NCI-H187 treated with DMSO at 0.1 percent for 48 hours (cell line): ENCODE data around the gene OR9Q1.
"Not testable (repeated sequence)": the region's sequence is repeated elsewhere in the genome, so short reads cannot be mapped to it uniquely, and the experiment has no call there.

ENCODE experiments used
- DNase-seq: peaks from one replicate; lab custom pipeline; 2025; lab: John Stamatoyannopoulos, UW

The OR9Q1 gene

DNA sequence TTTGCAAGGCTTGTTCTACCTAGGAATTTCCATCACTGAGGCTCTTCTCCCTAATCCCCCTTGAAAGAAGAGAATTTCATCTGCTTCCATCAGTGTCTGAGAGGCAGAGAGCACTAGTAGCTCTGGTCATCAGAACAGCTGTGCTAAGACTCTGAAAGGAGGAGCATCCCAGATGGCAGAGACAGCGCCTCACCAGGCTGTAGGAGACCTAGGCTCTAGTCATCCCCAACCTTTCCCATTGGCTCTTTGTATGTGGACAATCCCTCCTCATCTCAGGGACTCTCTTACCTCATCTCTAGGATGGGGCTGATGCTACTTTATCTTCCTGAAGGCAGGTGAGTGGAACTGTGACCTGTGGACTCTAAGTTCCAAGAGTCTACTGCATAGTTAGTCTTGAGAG is 110.5 kb downstream of the OR9Q1 start:
- DNase-seq = no peak

DNA sequence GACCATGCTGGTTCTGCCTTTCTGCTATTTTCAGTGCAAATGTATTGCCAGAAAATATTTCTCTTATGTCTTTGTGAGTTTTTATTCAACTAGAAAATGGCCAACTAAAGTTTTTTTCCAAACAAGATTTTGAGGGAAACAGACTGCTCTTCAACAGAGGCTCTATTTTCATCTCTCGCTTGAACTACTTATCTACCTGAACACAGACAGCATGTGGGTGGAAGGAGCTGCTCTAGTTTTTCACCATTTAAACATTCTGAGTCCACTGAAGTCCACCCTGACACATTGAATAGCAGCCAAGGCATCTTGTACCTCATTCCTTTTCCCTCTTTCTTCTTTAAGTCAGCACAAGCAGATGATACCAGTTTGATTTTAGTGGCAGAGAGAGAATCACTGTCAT is 111.5 kb downstream of the OR9Q1 start:
- no peak for DNase-seq

DNA sequence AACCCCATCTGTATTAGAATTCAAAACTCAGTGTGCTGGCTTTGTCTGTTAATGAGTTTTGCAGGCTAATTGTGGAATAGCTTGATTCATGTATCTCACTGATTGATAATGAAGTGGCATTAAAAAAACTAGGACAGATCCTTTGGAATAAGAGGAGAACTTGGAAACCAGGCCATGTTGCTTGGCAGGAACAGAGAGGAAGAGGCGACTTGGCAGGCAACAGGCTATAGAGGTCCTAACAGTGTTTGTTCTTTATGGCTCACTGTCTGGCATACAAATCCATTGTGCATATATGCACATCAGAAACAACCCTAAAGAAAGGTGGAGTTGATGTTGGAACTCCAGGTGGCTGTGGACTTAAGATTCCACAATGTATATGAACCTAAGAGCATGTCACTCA is 119.1 kb downstream of the OR9Q1 start:
- no peak for DNase-seq

- no peak for DNase-seq
Measured at GRCh38 chr11:58152781-58153180, 129.1 kb downstream of the OR9Q1 start.

DNA sequence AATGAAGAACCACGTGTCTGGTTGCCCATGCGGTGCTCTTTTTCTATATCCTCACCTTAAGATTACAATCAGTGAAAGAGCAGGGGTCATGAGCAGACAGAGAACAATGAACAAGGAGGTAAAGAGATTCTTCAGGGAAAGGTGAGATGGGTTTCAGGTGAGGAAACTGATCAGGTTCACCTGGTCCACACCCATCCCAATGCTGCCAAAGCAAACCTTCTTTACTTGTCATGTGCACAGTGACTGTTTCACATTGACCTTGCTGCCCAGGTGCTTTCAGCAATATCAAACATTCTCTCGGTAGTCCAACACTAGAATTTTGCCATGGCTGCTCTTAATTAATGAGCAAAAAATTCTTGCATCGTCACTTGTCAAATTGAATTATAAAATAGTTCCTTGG is 140.7 kb downstream of the OR9Q1 start:
- DNase-seq = no peak

DNA sequence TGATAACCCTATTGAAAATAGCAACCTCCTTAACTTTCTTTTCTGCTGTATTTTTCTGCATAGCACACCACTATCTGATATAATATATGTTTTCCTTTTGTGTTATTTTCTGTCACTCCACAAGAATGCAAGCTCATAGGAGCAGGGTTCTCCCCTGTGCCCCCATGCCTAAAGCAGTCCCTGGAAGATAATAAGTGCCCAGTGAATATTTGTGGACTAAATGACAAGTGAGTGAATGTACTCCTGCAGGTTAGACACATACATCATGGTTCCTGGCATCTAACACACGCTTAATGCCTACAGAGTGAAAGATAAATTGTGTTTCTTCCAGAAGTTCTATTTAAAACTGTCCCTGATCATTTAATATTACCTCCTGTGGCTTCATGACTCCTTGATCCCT is 141.3 kb downstream of the OR9Q1 start:
- no peak for DNase-seq

- no peak for DNase-seq
Measured at GRCh38 chr11:58165504-58166106, 141.9 kb downstream of the OR9Q1 start.

DNA sequence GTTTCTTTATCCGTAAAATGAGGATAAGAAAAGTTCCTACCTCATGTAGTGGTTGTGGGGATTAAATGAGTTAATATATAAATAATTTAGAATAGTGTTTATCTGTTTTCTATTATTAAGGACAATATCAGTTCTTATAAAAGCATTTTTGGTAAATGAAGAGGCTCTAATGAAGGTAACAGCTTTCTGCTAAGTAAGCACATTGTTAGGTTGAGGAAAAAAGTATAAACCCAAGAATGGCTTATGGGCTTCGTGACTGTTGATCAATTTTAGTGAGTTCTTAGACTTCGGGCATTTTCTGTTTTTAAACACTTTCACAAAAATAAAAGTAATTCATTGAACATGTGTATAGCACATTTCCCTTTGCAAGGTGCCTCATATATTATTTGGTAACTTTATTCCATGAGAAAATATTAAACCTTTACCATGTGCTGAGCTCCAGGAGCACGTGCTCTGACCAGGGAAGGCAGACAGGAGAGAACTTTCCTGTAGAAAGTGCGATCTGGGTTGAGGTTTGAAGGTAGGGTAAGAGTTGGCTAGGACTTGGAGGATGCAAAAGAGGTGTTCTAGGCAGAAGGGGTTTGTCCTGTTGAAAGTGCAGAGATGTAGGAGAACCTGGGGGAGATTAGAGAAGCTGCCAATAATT is 153.9 kb downstream of the OR9Q1 start:
- DNase-seq = no peak

- DNase-seq = no peak
Measured at GRCh38 chr11:58178444-58178843, 154.8 kb downstream of the OR9Q1 start.

GRCh38 chr11:58179648-58180047 is 156.0 kb downstream of the OR9Q1 start:
- no peak for DNase-seq

GRCh38 chr11:58186938-58187337 is 163.3 kb downstream of the OR9Q1 start:
- no peak for DNase-seq

DNA sequence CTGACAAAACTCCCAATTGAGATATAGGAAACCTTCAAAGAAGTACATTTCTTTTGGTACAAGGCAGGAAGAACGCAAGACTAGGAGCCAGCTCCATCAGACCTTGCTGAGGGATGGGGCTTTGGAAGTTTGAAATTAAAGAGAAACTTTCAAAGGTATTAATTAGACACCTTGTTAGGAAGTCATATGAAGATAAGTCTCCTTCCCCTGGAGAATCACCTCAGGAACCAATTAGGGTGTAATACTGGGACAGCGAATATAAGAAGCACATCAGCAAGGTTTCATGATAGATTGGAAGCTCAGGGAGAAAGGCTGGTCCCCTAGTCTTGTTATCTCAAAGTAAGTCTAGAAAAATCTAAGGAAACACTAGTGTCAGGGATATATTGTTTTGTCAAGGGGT is 165.1 kb downstream of the OR9Q1 start, which contains the start of gene OR9Q2:
Gene OR9Q2 (plus strand): TSS at position 301 of the 400 bp plus-strand sequence. CDS start 1,421 bp downstream, outside the sequence.
- no peak for DNase-seq

GRCh38 chr11:58192229-58192628 is 168.5 kb downstream of the OR9Q1 start:
- no peak for DNase-seq

- no peak for DNase-seq
Measured at GRCh38 chr11:58193391-58193790, 169.7 kb downstream of the OR9Q1 start.

DNA sequence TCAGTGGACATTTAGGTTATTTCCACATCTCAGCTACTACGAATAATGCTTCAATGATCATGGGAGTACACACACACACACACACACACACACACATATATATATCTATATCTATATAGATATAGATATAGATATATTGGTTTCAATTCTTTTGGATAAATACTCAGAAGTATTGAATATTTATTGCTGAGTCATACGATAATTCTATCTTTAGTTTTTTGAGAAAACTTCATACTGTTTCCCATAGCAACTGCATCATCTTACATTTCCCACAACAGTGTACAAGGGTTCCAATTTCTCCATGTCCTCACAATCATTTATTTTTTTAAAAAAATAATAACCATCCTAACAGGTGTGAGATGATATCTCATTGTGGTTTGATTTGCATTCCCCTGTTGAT is 172.3 kb downstream of the OR9Q1 start:
- DNase-seq = no peak

GRCh38 chr11:58199271-58199670 is 175.6 kb downstream of the OR9Q1 start:
- DNase-seq = no peak

DNA sequence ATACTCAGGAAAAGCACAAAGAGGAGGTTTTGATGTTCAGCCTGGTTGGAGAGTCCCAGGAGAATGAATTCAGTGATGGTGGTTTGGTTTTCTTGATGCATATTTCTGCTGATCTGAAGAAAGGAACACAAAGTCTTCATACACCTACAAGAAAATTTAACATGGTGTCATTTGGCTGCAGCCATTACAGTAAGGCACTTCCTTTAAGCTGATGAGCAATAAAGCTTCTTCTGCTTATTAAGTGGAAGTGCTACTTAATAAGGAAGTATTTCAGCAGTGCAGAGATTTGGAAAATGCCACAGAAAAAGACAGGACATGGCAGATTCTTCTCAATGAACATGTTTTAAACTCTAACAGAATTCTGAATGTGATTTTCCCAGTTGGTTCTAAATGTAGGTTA is 180.4 kb downstream of the OR9Q1 start, which contains the start of gene OR1S2:
Gene OR1S2 (minus strand): TSS at position 101 of the 400 bp plus-strand sequence. CDS start 0 bp downstream, at position 101.
- no peak for DNase-seq

DNA sequence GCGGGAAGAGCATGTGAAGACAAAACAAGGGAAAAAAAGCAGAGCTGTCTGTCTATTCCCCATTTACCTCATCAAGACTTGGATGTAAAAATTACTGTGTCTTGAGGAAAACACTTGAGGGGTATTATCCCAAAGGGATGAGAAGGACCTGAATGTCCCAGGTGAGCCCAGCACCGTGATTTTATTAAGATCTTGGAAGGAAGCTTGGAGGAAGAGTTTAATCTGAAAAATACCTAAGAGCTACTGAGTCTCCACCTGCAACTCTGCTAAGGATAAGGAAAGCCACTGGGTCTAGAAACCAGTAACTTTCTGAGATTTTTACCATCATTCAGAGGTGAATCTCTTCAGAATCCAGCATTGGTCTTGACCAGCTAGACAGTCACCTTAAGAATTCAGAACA is 188.7 kb downstream of the OR9Q1 start, which contains the start of gene OR1S1:
Gene OR1S1 (plus strand): TSS at position 301 of the 400 bp plus-strand sequence.
- not testable (repeated sequence) for DNase-seq

GRCh38 chr11:58216476-58216875 is 192.8 kb downstream of the OR9Q1 start:
- no peak for DNase-seq

DNA sequence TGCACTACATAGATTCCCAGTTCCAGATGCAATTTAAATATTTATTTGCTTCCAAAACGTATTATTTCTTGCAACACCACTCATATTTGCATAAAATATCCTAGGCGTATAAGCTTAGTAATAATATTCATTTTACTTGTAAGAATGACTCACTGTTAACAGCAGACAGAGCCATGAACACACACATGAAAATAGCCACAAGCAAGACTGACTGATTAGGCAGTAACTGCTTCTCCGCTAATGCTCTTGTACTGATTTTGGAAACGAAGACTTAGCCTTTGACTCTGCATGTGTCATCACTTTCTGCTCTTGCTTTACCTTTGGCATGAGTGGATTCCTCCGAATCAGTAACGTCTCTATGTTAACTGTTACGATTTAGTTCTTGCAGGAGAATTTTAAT is 199.0 kb downstream of the OR9Q1 start:
- DNase-seq = no peak

GRCh38 chr11:58227956-58228615 is 204.4 kb downstream of the OR9Q1 start:
- no peak for DNase-seq
